Esophagus squamous epithelium (tissue), 5 donors: ENCODE data around the gene RMI2. TPM values are rescaled to one million over a fixed set of nuclear protein-coding genes. Genes with fewer than 3 reads are reported as not detected.

Experiments
- DNase-seq: peaks from one replicate; lab custom pipeline; 2025; lab: John Stamatoyannopoulos, UW
- H3K27ac ChIP-seq, 4 donors: fragments of 200-600 bp; sonication (generic); one replicate each; pipeline ENCODE4 v1.5.1; 2016 to 2019; ENCODE audit warnings: mild to moderate bottlenecking in 1 of 4
- H3K27me3 ChIP-seq, 4 donors: fragments of 200-600 bp; sonication (generic); 1 replicate in 3 of 4; 2 replicates in 1 of 4; pipeline versions ENCODE4 v1.5.1 to v1.6.0; 2017 to 2021; ENCODE audit warnings: antibody characterized with exemption in 1 of 4
- H3K36me3 ChIP-seq, 3 donors: fragments of 200-600 bp; sonication (generic); one replicate each; pipeline ENCODE4 v1.5.1; 2016 to 2019
- H3K4me1 ChIP-seq, 3 donors: fragments of 200-600 bp; sonication (generic); one replicate each; pipeline ENCODE4 v1.5.1; 2017 to 2019
- H3K4me3 ChIP-seq, 4 donors: fragments of 200-600 bp; sonication (generic); 1 replicate in 3 of 4; 2 replicates in 1 of 4; pipeline ENCODE4 v1.5.1; 2016 to 2019; ENCODE audit warnings: mild to moderate bottlenecking in 2 of 4, moderate library complexity in 1 of 4
- H3K9me3 ChIP-seq, 3 donors: fragments of 200-600 bp; sonication (generic); one replicate each; pipeline ENCODE4 v1.5.1; 2016 to 2019
- POLR2A ChIP-seq, 4 donors: fragments of 450-650 bp; IDR thresholded peaks; one replicate each; pipeline ENCODE4 v1.6.1; 2017; ENCODE audit warnings: antibody characterized with exemption in 4 of 4, mild to moderate bottlenecking in 4 of 4, moderate library complexity in 3 of 4
- WGBS, 2 donors: methylation state at CpG; one replicate each; pipeline ENCODE4 v1.1.5; 2018; 5-methylcytosine and 5-hydroxymethylcytosine counted together
- intact Hi-C: fragments of 100-400 bp; cut with DNase I; formaldehyde crosslinking; loops from one replicate; pipeline ENCODE4 v1.15.0; 2022
- total RNA-seq, 4 donors: library from RNA; depleted of rRNA; stranded (reverse); fragments of >200 nt; gene quantifications; one replicate each; pipeline ENCODE4 v1.1.0, GENCODE V29; 2016
- TF ChIP-seq, protein P1 (sequence below), 6 experiments: fragments of 450-650 bp in 4 of 6; fragments of 200-600 bp in 2 of 6; sonication (generic) in 2 of 6; IDR thresholded peaks; one replicate each; pipeline ENCODE4 v1.5.1; 2016 to 2019; ENCODE audit warnings: antibody characterized with exemption in 6 of 6, mild to moderate bottlenecking in 4 of 6, moderate library complexity in 4 of 6
- donor health status: DM: yes; HTN: yes; CAD: no.

The RMI2 gene
- total RNA-seq, 4 donors from 2014 or later, result 4.6 to 12.0 (median 8.1) TPM

DNA sequence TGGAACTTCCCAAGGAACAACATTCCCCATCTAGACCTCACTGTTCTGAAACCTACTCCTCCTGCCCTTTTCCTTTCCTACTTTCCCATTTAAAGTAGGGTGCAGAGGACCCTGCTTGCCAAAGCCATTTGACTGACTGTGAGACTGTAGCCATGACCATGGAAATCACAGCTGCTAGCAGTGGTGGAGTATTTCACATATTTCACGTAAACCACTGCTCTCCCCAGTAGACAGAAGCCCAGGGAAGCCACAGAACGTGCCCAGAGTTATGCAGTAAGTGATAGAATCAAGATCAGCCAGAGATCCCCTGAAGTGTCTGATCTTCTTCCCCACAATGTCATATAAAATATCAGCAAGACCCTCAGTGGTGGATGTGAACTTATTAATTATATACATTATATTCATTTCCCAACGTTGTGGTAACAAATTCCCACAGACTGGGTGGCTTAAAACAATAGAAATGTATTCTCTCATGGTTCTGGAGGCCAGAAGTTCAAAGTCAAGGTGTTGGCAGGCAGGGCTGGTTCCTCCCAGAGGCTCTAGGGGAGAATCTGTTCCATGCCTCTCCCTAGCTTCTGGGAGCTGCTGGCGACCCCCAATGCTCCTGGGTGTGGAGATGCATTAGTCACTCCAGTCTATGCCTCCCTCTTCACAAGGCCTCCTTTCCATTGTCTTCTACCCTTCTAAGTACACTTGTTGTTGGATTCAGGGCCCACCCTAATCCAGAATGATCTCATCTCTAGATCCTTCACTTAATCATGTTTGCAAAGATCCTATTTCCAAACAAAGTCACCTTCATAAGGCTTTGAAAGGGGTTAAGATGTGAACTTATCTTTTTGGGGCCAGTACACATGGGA, 43.4 kb upstream of the RMI2 start:
- intact Hi-C loops, result no loop called here
- peaks cover 13 to 48% (median 21%) of the 10 kb centered on the region in 3 donors for H3K4me1 ChIP-seq
- 56 to 61% methylated on average over 4 of the region's 4 CpGs for WGBS, 2 donors
- H3K9me3 ChIP-seq, result no peaks in the 10 kb centered on the region
- no peaks in the 10 kb centered on the region for H3K36me3 ChIP-seq
- H3K27me3 ChIP-seq, result no peaks in the 10 kb centered on the region
- DNase-seq, result no peak
- H3K4me3 ChIP-seq, result no peak overlapping the region
- H3K27ac ChIP-seq, result no peak overlapping the region
- TF ChIP-seq, protein P1, sequence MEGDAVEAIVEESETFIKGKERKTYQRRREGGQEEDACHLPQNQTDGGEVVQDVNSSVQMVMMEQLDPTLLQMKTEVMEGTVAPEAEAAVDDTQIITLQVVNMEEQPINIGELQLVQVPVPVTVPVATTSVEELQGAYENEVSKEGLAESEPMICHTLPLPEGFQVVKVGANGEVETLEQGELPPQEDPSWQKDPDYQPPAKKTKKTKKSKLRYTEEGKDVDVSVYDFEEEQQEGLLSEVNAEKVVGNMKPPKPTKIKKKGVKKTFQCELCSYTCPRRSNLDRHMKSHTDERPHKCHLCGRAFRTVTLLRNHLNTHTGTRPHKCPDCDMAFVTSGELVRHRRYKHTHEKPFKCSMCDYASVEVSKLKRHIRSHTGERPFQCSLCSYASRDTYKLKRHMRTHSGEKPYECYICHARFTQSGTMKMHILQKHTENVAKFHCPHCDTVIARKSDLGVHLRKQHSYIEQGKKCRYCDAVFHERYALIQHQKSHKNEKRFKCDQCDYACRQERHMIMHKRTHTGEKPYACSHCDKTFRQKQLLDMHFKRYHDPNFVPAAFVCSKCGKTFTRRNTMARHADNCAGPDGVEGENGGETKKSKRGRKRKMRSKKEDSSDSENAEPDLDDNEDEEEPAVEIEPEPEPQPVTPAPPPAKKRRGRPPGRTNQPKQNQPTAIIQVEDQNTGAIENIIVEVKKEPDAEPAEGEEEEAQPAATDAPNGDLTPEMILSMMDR (IDR thresholded peaks at IDR 0.05), result no peak
- no peak for TF ChIP-seq POLR2A (IDR thresholded peaks at IDR 0.05)

- no peaks in the 10 kb centered on the region for H3K9me3 ChIP-seq
- no peaks in the 10 kb centered on the region for H3K36me3 ChIP-seq
- TF ChIP-seq, protein P1 (IDR thresholded peaks at IDR 0.05), result no peak
- TF ChIP-seq POLR2A (IDR thresholded peaks at IDR 0.05), result no peak
- no peak overlapping the region for H3K4me3 ChIP-seq
- no peak for DNase-seq
- H3K27me3 ChIP-seq, result no peaks in the 10 kb centered on the region
- WGBS, 2 donors, result 49 to 58% methylated on average over 3 to 4 of the region's 4 CpGs
- no peak overlapping the region for H3K27ac ChIP-seq
- H3K4me1 ChIP-seq, result peaks cover 2 to 42% (median 10%) of the 10 kb centered on the region in 3 donors
- intact Hi-C loops, result no loop called here
Observed at GRCh38 chr16:11302977-11303376, 42.3 kb upstream of the RMI2 start.

- TF ChIP-seq, protein P1 (IDR thresholded peaks at IDR 0.05), result no peak
- TF ChIP-seq POLR2A (IDR thresholded peaks at IDR 0.05), result no peak
- no peak overlapping the region for H3K27ac ChIP-seq
- H3K9me3 ChIP-seq, result no peaks in the 10 kb centered on the region
- H3K27me3 ChIP-seq, result no peaks in the 10 kb centered on the region
- WGBS, 2 donors, result 33 to 69% methylated on average over 15 to 18 of the region's 18 CpGs
- DNase-seq, result no peak
- no peaks in the 10 kb centered on the region for H3K36me3 ChIP-seq
- no peak overlapping the region for H3K4me3 ChIP-seq
- H3K4me1 ChIP-seq, result peaks cover 0 to 36% (median 10%) of the 10 kb centered on the region in 3 donors
- intact Hi-C loops, result no loop called here
Observed at GRCh38 chr16:11303405-11304138, 41.7 kb upstream of the RMI2 start.

- intact Hi-C loops, result no loop called here
- no peaks in the 10 kb centered on the region for H3K27me3 ChIP-seq
- no peak overlapping the region for H3K27ac ChIP-seq
- no peaks in the 10 kb centered on the region for H3K36me3 ChIP-seq
- 91 to 93% methylated on average over 7 to 8 of the region's 8 CpGs for WGBS, 2 donors
- H3K4me3 ChIP-seq, result no peak overlapping the region
- H3K4me1 ChIP-seq, result peaks cover 0 to 21% (median 10%) of the 10 kb centered on the region in 3 donors
- no peak for DNase-seq
- TF ChIP-seq, protein P1 (IDR thresholded peaks at IDR 0.05), result no peak
- TF ChIP-seq POLR2A (IDR thresholded peaks at IDR 0.05), result no peak
- H3K9me3 ChIP-seq, result no peaks in the 10 kb centered on the region
Observed at GRCh38 chr16:11306381-11306780, 38.9 kb upstream of the RMI2 start.
